ENCODE results near the gene DTX3.
A peak's percentile ranks its signal among the peaks of the same experiment; 100 is the strongest.

DTX3 gene

DNA sequence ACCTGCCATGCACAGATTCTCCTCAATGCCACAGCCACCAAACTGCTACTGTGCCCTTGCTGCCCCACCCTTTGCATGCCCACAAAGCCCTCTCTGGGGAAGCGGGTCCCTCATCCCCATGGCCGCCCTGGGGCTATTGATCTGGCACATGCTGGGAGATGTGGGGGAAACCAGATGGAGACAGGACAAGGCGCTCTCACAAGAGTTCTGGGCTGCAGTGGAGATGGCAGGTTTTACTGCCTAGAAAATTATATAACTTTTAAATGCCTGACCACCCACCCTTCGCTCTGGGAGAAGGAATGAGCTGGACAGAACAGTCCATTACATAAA lies 24.2 kb upstream of the DTX3 start:
- no peak overlapping the region for H3K4me3 Mint-ChIP-seq
- peaks cover 34% of the 10 kb centered on the region for H3K27me3 Mint-ChIP-seq (ENCODE audit: low read depth)
- no peaks in the 10 kb centered on the region for H3K9me3 Mint-ChIP-seq
- H3K27ac Mint-ChIP-seq, result no peak overlapping the region
- H3K4me1 Mint-ChIP-seq, result no peaks in the 10 kb centered on the region
- H3K36me3 Mint-ChIP-seq (ENCODE audit: low read depth), result no peaks in the 10 kb centered on the region
- TF ChIP-seq, protein P1, sequence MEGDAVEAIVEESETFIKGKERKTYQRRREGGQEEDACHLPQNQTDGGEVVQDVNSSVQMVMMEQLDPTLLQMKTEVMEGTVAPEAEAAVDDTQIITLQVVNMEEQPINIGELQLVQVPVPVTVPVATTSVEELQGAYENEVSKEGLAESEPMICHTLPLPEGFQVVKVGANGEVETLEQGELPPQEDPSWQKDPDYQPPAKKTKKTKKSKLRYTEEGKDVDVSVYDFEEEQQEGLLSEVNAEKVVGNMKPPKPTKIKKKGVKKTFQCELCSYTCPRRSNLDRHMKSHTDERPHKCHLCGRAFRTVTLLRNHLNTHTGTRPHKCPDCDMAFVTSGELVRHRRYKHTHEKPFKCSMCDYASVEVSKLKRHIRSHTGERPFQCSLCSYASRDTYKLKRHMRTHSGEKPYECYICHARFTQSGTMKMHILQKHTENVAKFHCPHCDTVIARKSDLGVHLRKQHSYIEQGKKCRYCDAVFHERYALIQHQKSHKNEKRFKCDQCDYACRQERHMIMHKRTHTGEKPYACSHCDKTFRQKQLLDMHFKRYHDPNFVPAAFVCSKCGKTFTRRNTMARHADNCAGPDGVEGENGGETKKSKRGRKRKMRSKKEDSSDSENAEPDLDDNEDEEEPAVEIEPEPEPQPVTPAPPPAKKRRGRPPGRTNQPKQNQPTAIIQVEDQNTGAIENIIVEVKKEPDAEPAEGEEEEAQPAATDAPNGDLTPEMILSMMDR (IDR thresholded peaks at IDR 0.05; ENCODE audit: unreplicated experiment in 3 of 3), result no peak

DNA sequence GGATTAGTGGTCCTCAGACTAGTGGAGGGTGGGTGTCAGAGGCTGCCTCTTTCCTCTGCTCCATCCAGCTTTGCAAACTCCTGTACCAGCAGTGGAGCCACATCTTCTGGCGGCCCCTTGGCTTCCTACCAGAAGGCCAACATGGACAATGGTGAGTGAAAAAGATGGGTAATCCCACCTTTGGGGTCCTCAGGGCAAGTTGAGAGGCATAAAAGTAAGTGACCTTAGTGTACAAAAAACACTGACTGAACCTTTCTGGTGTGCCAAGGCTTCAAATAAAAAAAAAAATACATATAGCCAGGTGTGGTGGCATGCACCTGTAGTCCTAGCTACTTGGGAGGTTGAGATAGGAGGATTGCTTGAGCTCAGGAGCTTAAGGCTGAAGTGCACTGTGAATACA lies 22.8 kb upstream of the DTX3 start:
- Mint-ChIP-seq H3K27me3 (ENCODE audit: low read depth) (peaks cover 25% of the 10 kb centered on the region), H3K9me3 (no peaks in the 10 kb centered on the region), H3K27ac (no peak overlapping the region), H3K4me3 (no peak overlapping the region), H3K4me1 (no peaks in the 10 kb centered on the region), H3K36me3 (ENCODE audit: low read depth) (no peaks in the 10 kb centered on the region)
- TF ChIP-seq, protein P1 (IDR thresholded peaks at IDR 0.05; ENCODE audit: unreplicated experiment in 3 of 3), result no peak

DNA sequence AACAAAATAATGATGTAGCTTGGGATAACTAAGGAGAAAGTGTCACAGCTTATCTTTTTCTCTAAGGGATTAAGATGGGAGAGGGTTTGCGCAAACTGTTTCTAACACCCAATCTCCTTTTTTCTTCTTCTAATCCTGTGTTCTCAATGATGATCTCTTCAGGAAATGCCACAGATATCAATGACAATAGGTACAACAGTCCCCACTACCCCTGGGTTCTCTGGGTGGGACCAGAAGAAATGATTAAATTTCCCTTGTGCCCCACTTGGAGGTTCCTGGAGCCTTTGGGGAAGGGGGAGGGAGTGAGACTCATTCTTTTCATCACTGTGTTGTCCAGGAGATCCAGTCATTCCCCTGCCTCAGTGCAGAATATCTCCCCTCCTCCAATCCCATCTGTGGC lies 22.2 kb upstream of the DTX3 start:
- H3K27me3 Mint-ChIP-seq (ENCODE audit: low read depth), result peaks cover 23% of the 10 kb centered on the region
- no peaks in the 10 kb centered on the region for H3K9me3 Mint-ChIP-seq
- H3K36me3 Mint-ChIP-seq (ENCODE audit: low read depth), result no peaks in the 10 kb centered on the region
- H3K27ac Mint-ChIP-seq, result no peak overlapping the region
- H3K4me1 Mint-ChIP-seq, result no peaks in the 10 kb centered on the region
- no peak overlapping the region for H3K4me3 Mint-ChIP-seq
- TF ChIP-seq, protein P1 (IDR thresholded peaks at IDR 0.05; ENCODE audit: unreplicated experiment in 3 of 3), result no peak

DNA sequence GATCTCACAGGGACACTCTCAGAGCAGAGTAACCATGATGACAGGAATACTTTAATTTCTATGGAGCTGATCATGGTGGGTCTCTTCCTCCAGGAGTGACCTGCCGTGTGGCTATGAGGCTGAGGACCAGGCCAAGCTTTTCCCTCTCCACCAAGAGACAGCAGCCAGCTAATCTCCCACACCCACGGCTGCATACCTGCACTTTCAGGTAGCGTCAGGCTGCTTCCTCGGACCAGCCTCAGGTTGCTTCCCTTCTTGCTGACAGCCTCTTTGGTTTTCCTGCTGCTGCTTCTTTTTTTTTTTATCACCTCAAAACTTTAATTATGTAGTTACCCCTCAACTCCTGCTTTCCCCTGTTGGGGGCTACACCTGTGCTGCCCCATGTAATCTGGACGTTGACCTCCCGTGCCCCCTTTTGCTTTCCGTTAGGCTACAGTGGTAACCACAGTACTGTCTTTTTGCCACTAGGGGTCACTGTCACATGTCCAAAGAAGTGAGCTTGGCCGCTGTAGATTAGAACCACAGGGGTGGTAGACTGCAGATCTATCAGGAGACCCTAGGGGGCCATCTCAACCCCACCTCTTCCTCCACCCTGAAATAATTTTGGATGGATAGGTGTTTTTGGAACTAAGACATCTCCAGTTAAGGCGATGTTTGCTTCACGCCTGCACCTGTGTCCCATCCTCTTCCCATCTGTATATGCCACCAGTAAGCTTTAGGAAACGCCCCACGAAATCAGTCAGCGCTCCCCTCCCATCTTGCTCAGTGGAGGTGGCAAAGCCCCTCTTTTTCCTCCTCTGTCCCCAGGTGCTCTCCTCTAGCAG lies 21.4 kb upstream of the DTX3 start:
- TF ChIP-seq, protein P1 (IDR thresholded peaks at IDR 0.05; ENCODE audit: unreplicated experiment in 3 of 3), result peak; percentile 93 to 98 (median 96)
- Mint-ChIP-seq H3K36me3 (ENCODE audit: low read depth) (no peaks in the 10 kb centered on the region), H3K9me3 (no peaks in the 10 kb centered on the region), H3K27me3 (ENCODE audit: low read depth) (peaks cover 23% of the 10 kb centered on the region), H3K4me3 (no peak overlapping the region), H3K4me1 (no peaks in the 10 kb centered on the region), H3K27ac (no peak overlapping the region)

DNA sequence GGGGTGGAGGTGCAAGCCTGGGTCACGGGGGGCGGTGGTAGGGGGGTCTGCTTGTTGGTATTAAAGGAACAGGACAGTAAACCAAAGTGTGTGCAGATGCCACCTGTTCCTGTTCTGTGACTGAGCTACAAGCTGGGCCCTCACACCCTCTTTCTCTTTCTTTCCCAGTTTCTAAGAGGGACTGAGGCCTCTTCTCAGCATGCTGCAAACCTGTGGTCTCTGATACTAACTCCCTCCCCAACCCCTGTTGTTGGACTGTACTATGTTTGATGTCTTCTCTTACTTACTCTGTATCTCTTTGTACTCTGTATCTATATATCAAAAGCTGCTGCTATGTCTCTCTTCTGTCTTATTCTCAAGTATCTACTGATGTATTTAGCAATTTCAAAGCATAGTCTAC lies 20.6 kb upstream of the DTX3 start:
- TF ChIP-seq, protein P1 (IDR thresholded peaks at IDR 0.05; ENCODE audit: unreplicated experiment in 3 of 3), result no peak
- no peak overlapping the region for H3K4me3 Mint-ChIP-seq
- peaks cover 19% of the 10 kb centered on the region for H3K27me3 Mint-ChIP-seq (ENCODE audit: low read depth)
- no peaks in the 10 kb centered on the region for H3K4me1 Mint-ChIP-seq
- H3K27ac Mint-ChIP-seq, result no peak overlapping the region
- no peaks in the 10 kb centered on the region for H3K36me3 Mint-ChIP-seq (ENCODE audit: low read depth)
- no peaks in the 10 kb centered on the region for H3K9me3 Mint-ChIP-seq

DNA sequence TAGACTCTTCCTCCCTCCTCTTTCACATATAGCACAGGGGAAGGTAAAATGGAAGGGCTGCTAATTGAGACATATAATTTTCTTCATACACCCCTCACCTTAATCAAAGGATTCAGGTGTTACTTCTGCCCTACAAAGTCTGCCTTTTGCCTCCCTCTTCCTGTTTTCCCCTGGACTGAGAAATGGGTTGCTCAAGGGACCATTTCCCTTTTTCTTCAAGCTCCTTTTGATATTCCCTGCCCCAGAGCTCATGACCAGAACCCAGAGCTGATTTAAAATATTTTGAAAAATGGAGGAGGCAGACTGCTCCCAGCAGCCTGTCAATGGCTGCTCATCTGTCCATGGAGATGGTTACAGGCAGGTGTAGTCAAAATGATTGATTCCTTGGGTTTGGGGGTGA lies 19.9 kb upstream of the DTX3 start:
- no peaks in the 10 kb centered on the region for H3K4me1 Mint-ChIP-seq
- no peak overlapping the region for H3K4me3 Mint-ChIP-seq
- peaks cover 15% of the 10 kb centered on the region for H3K27me3 Mint-ChIP-seq (ENCODE audit: low read depth)

More for the DNA sequence above, 19.9 kb upstream of the DTX3 start:
- no peaks in the 10 kb centered on the region for H3K36me3 Mint-ChIP-seq (ENCODE audit: low read depth)
- TF ChIP-seq, protein P1 (IDR thresholded peaks at IDR 0.05; ENCODE audit: unreplicated experiment in 3 of 3), result no peak
- no peak overlapping the region for H3K27ac Mint-ChIP-seq
- no peaks in the 10 kb centered on the region for H3K9me3 Mint-ChIP-seq

Data from nephron (organoid).